NCI-H2107 (cell line): ENCODE data around the gene WIPF1.
A peak's percentile ranks its signal among the peaks of the same experiment; 100 is the strongest.

Experiments used
- DNase-seq: peaks from one replicate; lab custom pipeline; 2025; lab: John Stamatoyannopoulos, UW

The WIPF1 gene

DNA sequence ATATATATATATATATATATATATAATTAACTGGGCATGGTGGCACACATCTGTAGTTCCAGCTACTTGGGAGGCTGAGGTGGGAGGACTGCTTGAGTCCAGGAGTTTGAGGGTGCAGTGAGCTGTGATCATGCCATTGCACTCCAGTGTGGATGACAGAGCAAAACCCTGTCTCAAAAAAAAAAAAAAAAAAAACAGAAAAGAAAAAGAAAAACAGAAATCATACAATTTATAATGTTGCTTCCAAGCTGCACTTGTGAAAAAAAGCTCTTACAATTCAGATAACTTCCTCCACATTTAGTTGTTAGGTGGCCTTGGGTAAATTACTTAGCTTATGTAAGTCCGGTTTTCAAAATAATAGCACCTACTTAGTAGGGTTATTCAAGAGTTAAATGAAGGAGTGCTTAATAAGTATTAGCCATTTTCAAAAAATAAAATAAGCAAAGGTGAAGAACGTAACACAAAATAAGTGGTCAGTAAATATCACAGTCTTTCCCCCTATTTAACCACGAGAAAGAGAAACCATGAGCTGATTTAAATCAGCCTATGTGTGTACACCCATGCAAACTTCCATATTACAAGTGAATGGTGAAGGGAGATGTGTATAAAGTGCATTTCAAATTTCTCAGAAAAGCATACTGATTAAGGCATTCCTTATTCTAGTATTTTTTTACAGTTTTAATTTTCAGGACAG, 2.3 kb downstream of the WIPF1 start:
- DNase-seq: no peak

DNA sequence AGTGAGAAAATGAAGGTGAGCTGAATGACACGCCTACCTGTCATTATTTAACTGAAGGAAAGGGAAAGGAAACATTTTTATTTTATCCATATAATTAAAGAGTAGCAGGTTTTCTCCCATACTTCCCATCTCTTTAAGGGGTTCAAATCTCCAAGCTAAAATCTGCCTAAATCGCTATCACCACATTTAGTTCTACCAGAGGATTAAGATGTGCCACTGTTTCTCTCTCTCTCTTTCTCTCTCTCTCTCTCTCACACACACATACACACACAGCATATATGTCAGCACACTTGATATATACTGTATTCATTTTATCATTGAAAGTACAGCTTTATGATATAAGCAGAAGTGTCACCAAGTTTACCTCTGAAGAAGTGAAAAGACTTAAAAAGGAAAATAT, 3.1 kb downstream of the WIPF1 start:
- DNase-seq: no peak

DNA sequence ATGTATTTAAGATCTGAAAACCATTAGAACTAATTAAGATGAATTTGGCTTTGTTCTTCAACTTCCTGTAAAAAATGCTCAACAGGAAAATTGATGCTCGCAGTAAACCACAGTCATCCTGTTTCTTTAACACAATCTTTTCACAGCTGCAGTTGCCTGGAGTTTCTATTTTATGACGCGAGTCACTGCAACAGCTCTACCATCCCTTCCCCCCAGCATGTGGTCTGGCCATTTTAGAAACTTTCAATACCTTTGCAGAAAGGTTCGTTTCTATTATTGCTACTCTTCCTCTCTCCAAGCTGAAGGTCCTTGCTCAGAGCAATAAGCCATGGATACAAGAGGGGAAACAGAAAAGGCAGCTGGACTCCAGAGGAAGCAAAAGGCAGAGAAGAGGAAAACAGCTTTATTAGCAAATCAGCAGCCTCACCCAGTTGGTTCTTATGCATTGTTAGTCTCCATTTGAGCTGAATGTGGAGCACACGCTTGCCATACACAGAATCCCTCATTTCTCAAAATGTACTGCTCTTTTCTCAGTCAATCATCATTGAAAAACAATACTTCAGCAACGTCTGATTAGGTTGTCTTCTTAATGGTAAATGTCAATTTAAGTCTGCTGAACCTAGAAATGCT, 3.9 kb downstream of the WIPF1 start:
- DNase-seq: peak; percentile 7

- DNase-seq: no peak
These were observed 4.6 kb downstream of the WIPF1 start for GRCh38 chr2:174593041-174593440.

DNA sequence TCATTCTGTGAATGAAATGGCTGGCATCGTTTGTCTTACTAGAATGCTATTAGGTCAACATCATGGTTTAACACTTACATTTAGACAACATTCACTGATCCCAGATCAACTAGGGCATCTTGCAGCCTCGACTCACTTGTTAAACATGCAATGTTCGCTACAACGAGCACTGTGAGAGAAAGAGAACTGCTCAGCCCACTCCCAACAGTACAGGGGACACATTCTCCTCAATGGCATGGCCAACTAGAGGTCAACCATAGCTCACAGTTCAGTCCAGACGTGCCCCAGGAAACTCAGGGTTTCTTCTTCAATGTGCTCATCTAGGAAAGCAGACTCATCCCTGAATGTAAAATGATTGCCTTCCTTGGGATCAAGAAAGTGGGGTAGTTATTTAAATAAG, 5.9 kb downstream of the WIPF1 start:
- no peak for DNase-seq

- no peak for DNase-seq
These were observed 6.5 kb downstream of the WIPF1 start for GRCh38 chr2:174590928-174591648.

- DNase-seq: no peak
These were observed 7.3 kb downstream of the WIPF1 start for GRCh38 chr2:174590346-174590745.

- DNase-seq: no peak
These were observed 8.3 kb downstream of the WIPF1 start for GRCh38 chr2:174589334-174589733.

DNA sequence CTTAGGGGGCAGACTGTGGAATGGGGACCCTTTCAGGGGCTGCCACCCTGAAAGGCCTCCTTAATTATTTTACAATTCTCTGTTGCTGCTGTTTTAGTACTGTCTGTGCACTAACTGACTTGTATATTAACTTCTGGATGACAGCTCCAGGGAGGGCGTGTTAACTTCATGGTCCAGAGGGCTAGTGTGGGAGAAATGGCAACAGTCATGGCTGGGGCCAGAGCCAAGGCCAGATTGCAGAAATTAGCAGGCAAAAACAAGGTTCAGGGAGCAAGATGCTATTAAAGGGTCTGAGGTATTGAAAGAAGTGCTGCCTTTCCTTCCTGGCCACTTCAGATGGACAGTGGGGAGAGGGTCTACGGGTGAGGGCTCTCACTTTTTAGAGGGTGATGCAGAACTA, 9.1 kb downstream of the WIPF1 start:
- no peak for DNase-seq

DNA sequence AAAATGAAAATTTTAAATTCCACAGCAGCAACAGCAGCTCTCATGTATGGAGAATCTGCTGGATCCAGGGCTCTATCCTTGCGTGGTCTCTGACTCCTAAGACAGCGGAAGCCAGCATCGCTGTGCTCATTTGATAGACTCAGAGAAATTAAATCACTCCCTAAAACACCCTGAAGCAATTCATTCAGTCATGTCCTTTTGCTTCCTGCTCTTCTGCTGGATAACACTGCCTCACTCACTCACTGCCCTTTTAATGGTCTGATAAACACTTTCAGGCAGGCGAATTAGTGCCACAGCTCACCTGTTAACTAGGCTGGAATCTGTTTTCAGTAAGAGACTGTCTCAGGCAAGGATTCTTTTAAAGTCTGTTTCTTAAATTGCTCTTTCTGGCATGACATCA, 10.0 kb downstream of the WIPF1 start:
- no peak for DNase-seq

GRCh38 chr2:174586418-174587295, 10.9 kb downstream of the WIPF1 start:
- no peak for DNase-seq

DNA sequence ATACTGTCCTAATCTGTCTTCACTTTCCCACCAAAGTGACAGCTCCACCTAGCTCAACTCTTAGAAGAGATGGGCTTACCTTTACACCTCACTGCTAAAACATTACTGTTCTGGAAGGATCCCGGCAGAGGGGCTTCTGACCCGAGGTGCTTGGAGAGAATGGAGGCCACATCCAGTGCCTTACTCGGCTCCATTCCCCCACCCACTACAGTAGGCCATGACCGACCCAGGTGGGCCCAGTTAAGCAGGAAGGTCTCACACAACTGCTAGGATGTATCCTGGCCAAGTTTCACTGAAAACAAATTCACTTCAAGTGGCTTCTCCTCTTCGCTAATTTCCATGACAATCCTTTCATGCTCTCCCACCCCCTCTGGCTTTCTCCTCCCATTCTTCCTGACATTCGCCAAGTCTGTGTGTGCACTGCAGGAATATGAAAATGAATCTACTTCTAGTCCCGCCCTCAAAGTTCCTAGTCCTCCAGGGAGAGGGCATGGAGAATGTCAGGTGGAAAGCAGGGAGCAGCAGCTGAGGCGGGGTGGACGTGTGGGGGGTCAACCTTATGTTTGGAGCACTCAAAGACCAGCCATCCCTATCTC, 11.8 kb downstream of the WIPF1 start:
- DNase-seq: no peak

DNA sequence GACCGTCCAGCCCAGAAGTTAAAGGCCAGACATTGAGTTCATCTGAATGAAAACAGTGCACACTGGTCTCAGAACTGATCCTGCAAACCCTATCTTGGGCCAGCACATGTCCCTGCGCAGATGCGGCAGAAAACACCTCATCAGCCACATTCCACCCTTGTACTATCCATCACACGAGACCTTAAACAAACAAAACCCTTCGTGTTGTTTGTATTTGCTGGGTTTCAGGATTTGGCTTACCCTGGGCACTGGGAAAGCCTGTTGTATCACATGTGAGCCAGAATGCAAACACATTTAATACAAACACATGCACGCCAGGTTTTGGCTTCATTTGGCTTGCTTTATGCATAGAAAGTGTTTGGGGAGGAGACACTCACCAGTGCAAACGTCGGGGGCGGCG, 12.5 kb downstream of the WIPF1 start:
- no peak for DNase-seq

DNA sequence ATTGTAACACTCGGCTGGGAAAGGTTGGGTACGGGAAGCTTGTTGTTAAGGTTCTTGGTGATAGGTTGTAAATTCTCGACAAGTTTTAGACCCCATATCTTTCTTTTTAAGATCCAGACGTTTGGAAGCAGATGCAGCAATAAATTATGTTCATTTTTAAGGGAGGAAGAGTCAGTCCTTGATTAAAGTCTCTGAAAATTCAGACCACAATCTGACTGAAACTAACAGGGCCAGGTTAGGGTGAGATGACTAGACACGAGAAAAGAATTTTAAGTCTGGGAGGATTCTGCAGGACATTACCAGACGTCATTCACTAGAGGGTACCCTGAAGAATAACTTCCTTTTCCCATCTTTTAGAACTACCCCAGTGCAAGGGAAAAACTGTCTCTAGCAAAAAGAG, 16.1 kb downstream of the WIPF1 start:
- DNase-seq: no peak

GRCh38 chr2:174580951-174581350, 16.7 kb downstream of the WIPF1 start:
- DNase-seq: no peak

- DNase-seq: no peak
These were observed 19.5 kb downstream of the WIPF1 start for GRCh38 chr2:174577967-174578589.

- no peak for DNase-seq
These were observed 22.4 kb downstream of the WIPF1 start for GRCh38 chr2:174575124-174575776.

DNA sequence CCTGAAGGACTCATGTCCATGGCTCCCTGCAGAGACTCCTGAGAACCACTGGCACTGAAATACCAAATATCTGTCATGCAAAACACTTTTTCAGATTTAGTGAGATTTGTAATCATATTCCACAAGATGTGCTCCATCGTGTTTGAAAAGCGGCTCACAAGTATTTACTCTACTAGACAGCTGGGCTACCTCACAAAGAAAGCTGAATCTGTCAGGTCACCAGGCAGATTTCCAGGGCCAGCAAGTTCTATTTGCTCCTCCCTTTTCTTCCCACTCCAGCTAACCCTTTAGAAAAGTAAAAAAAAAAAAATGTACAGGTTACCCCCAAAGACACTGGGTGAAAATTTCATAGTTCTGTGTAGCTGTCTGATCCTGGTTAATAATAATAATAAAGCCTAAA, 22.9 kb downstream of the WIPF1 start:
- no peak for DNase-seq

DNA sequence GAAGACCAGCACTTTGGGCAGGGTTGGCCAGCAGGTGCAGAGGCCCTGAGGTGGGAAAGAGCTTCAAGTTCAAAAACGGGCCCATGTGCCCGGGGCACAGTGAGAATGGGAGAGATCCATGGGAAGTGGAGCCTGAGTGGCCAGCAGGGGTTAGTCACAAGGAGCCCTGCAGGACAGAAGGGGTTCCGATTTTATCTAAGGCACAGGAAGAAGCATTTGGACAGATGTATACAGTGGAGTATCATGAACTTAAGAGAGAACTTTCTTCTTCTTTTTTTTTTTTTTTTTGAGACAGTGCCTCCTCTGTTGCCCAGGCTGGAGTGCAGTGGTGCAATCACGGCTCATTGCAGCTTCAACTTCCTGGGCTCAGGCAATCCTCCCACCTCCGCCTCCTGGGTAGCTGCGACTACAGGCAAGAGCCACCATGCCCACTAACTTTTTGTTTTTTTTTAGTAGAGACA, 24.0 kb downstream of the WIPF1 start:
- DNase-seq: no peak

- no peak for DNase-seq
These were observed 25.0 kb downstream of the WIPF1 start for GRCh38 chr2:174572556-174572955.
